ENCODE measurements around the gene SUSD2. TPM values are rescaled to one million over a fixed set of nuclear protein-coding genes. Genes with fewer than 3 reads are reported as not detected.
A peak's percentile ranks its signal among the peaks of the same experiment; 100 is the strongest.

Gene SUSD2
- polyA plus RNA-seq, 2 of the 4 experiments (the other 2 are of a cell fraction), result 12.7 to 51.9 TPM

- CTCF ChIA-PET, result interaction anchor here (8.0 kb wide), 1 partner anchor 18 kb away, joined by 53 read pairs; no protein-coding TSS in a partner anchor
- Histone ChIP-seq H3K9me3 (no peaks in the 10 kb centered on the region), H3K4me2 (no peak overlapping the region), H3K4me1 (no peaks in the 10 kb centered on the region), H3K27ac (no peak overlapping the region), H3K4me3 (no peak overlapping the region)
- TF ChIP-seq NR3C1 (IDR thresholded peaks at IDR 0.05) (no peak), FOXS1 (CRISPR knock-in tag; IDR thresholded peaks at IDR 0.05) (no peak), RNF2 (IDR thresholded peaks at IDR 0.05; ENCODE audit: borderline replicate concordance, low read depth) (no peak), SREBF2 (IDR thresholded peaks at IDR 0.05) (no peak), CHD4 (IDR thresholded peaks at IDR 0.05; ENCODE audit: borderline replicate concordance) (no peak), TP53 (CRISPR knock-in tag; IDR thresholded peaks at IDR 0.05) (no peak), NPAS2 (CRISPR knock-in tag; IDR thresholded peaks at IDR 0.05; ENCODE audit: borderline replicate concordance) (no peak), SMC3 (IDR thresholded peaks at IDR 0.05) (no peak), KDM5A (IDR thresholded peaks at IDR 0.05) (no peak), PHF8 (IDR thresholded peaks at IDR 0.05; ENCODE audit: borderline replicate concordance, low read depth) (no peak), HES2 (IDR thresholded peaks at IDR 0.05) (no peak), USF2 (IDR thresholded peaks at IDR 0.05) (no peak), CEBPB (IDR thresholded peaks at IDR 0.05) (no peak), JUN (IDR thresholded peaks at IDR 0.05) (no peak), HDAC2 (IDR thresholded peaks at IDR 0.05) (no peak), MAFK (IDR thresholded peaks at IDR 0.05; ENCODE audit: partially characterized antibody) (no peak), MYC (IDR thresholded peaks at IDR 0.05; ENCODE audit: borderline replicate concordance, low read length) (no peak)
- no peak for FAIRE-seq
- no peak for ATAC-seq
- 84% methylated on average over 2 of the region's 2 CpGs for WGBS (ENCODE audit: missing lambda C conversion rate)
- DNase-seq (ENCODE audit: low read depth in 1 of 2, low spot score in 1 of 2), result no peak
- POLR2A ChIA-PET, result no interaction called here
These were observed 43.7 kb upstream of the SUSD2 start for GRCh38 chr22:24137595-24137994.

GRCh38 chr22:24138649-24139420, 42.5 kb upstream of the SUSD2 start:
- 88% methylated on average over 7 of the region's 7 CpGs for WGBS (ENCODE audit: missing lambda C conversion rate)
- no peak overlapping the region for H3K27ac ChIP-seq
- POLR2A ChIA-PET, result no interaction called here
- CTCF ChIA-PET, result interaction anchor here (8.0 kb wide), 1 partner anchor 17 kb away, joined by 53 read pairs; no protein-coding TSS in a partner anchor
- no peak overlapping the region for H3K4me2 ChIP-seq
- TF ChIP-seq RNF2 (IDR thresholded peaks at IDR 0.05; ENCODE audit: borderline replicate concordance, low read depth), result no peak
- no peak for ATAC-seq
- H3K4me1 ChIP-seq, result no peaks in the 10 kb centered on the region
- no peak for DNase-seq (ENCODE audit: low read depth in 1 of 2, low spot score in 1 of 2)
- no peak overlapping the region for H3K4me3 ChIP-seq
- FAIRE-seq, result no peak
- no peaks in the 10 kb centered on the region for H3K9me3 ChIP-seq

- H3K4me1 ChIP-seq, result peaks cover 5% of the 10 kb centered on the region
- ATAC-seq (peak in 1 of 2 experiments; percentile 45; a peak in 3 of 6 replicates), FAIRE-seq (no peak), DNase-seq (ENCODE audit: low read depth in 1 of 2, low spot score in 1 of 2) (no peak)
- WGBS (ENCODE audit: missing lambda C conversion rate), result 56% methylated on average over 2 of the region's 3 CpGs
- CTCF ChIA-PET, result interaction anchor here (0.5 to 8.0 kb wide), 4 partner anchors 15 to 363 kb away, joined by 3 to 53 read pairs (median 4); no protein-coding TSS in a partner anchor
- no peak overlapping the region for H3K4me2 ChIP-seq
- TF ChIP-seq FOSL2 (IDR thresholded peaks at IDR 0.05) (no peak), FOSL2 (CRISPR knock-in tag; IDR thresholded peaks at IDR 0.05) (no peak), HDAC2 (IDR thresholded peaks at IDR 0.05) (no peak), SREBF2 (IDR thresholded peaks at IDR 0.05) (no peak), RNF2 (IDR thresholded peaks at IDR 0.05; ENCODE audit: borderline replicate concordance, low read depth) (no peak)
- H3K9me3 ChIP-seq, result no peaks in the 10 kb centered on the region
- POLR2A ChIA-PET, result no interaction called here
- no peak overlapping the region for H3K4me3 ChIP-seq
- H3K27ac ChIP-seq, result no peak overlapping the region
These were observed 40.9 kb upstream of the SUSD2 start for GRCh38 chr22:24140357-24140756.

- Histone ChIP-seq H3K27ac (no peak overlapping the region), H3K4me2 (no peak overlapping the region), H3K4me3 (no peak overlapping the region), H3K4me1 (peaks cover 17% of the 10 kb centered on the region), H3K9me3 (no peaks in the 10 kb centered on the region)
- CTCF ChIA-PET, result interaction anchor here (1.5 to 8.0 kb wide), 3 partner anchors 14 to 48 kb away, joined by 3 to 53 read pairs (median 4); no protein-coding TSS in a partner anchor
- no peak for DNase-seq (ENCODE audit: low read depth in 1 of 2, low spot score in 1 of 2)
- POLR2A ChIA-PET, result no interaction called here
- FAIRE-seq, result no peak
- no peak for ATAC-seq
- 75% methylated on average over 2 of the region's 2 CpGs for WGBS (ENCODE audit: missing lambda C conversion rate)
- TF ChIP-seq HOXB13 (CRISPR knock-in tag; IDR thresholded peaks at IDR 0.05; ENCODE audit: low read depth) (no peak), NFE2L2 (conservative IDR thresholded peaks at IDR 0.05; ENCODE audit: low read length) (no peak), ATOH8 (CRISPR knock-in tag; IDR thresholded peaks at IDR 0.05; ENCODE audit: low read depth) (no peak), SMC3 (IDR thresholded peaks at IDR 0.05) (no peak), HOXB5 (CRISPR knock-in tag; IDR thresholded peaks at IDR 0.05) (no peak), RARB (CRISPR knock-in tag; IDR thresholded peaks at IDR 0.05) (no peak), KDM1A (IDR thresholded peaks at IDR 0.05; ENCODE audit: low read depth) (no peak), ZFP36 (IDR thresholded peaks at IDR 0.05; ENCODE audit: borderline replicate concordance, partially characterized antibody) (no peak)
These were observed 39.7 kb upstream of the SUSD2 start for GRCh38 chr22:24141586-24141985.

Data from A549 (cell line).